Measurements from ENCODE around the gene LCN6. TPM values are rescaled to one million over a fixed set of nuclear protein-coding genes. Genes with fewer than 3 reads are reported as not detected.

The LCN6 gene
- total RNA-seq, 4 donors from 2014 or later = 14.2 to 70.0 (median 42.9) TPM

DNA sequence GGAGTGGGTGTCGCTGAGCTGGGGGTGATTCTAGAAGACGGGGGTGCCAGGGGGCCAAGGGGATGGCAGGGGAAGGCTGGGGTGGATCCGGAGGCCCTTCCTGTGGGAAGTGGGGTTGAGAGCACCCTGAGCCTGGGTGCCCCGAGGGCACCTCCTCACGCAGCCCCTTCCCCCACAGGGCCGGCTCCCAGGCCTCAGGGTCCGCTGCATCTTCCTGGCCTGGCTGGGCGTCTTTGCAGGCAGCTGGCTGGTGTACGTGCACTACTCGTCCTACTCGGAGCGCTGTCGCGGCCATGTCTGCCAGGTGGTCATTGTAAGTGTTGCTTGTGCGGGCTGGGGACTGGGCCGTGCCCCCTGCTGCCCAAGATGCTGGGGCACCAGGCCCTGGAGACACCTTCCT lies 30.9 kb downstream of the LCN6 start:
- TF ChIP-seq POLR2A (IDR thresholded peaks at IDR 0.05) (no peak), EP300 (IDR thresholded peaks at IDR 0.05) (no peak)
- TF ChIP-seq, protein P1, sequence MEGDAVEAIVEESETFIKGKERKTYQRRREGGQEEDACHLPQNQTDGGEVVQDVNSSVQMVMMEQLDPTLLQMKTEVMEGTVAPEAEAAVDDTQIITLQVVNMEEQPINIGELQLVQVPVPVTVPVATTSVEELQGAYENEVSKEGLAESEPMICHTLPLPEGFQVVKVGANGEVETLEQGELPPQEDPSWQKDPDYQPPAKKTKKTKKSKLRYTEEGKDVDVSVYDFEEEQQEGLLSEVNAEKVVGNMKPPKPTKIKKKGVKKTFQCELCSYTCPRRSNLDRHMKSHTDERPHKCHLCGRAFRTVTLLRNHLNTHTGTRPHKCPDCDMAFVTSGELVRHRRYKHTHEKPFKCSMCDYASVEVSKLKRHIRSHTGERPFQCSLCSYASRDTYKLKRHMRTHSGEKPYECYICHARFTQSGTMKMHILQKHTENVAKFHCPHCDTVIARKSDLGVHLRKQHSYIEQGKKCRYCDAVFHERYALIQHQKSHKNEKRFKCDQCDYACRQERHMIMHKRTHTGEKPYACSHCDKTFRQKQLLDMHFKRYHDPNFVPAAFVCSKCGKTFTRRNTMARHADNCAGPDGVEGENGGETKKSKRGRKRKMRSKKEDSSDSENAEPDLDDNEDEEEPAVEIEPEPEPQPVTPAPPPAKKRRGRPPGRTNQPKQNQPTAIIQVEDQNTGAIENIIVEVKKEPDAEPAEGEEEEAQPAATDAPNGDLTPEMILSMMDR (IDR thresholded peaks at IDR 0.05) = no peak
- H3K36me3 ChIP-seq = peaks cover 0 to 17% (median 0%) of the 10 kb centered on the region in 3 donors
- H3K27ac ChIP-seq = no peak overlapping the region
- WGBS, 2 donors = 84 to 88% methylated on average over 8 to 15 of the region's 16 CpGs
- DNase-seq (ENCODE audit: low spot score in 2 of 2) = no peak
- peaks cover 0 to 40% of the 10 kb centered on the region in 2 donors for H3K27me3 ChIP-seq
- H3K4me1 ChIP-seq = peaks cover 0 to 65% (median 17%) of the 10 kb centered on the region in 4 donors
- no peaks in the 10 kb centered on the region for H3K9me3 ChIP-seq
- H3K4me3 ChIP-seq = no peak overlapping the region

DNA sequence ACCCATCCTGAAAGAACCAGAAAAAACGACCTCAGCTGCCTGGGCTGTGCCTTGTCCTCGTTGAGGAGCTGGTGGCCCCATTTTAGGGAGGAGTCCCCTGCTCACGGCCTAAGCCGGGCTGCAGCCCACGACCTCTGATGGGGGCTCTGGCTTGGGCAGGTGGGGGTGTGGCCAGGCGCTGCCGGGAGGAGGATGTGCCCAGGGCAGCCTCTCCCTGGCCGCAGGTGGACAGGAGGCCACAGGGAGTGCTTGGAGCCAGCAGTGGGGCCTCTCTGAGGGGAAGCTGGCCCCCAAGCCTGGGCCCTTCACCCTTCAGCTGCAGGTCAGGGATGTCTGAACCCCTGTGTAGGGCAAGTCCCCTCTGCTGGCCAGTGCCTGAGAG lies 33.4 kb downstream of the LCN6 start:
- peaks cover 0 to 60% of the 10 kb centered on the region in 2 donors for H3K27me3 ChIP-seq
- no peak overlapping the region for H3K4me3 ChIP-seq
- H3K4me1 ChIP-seq = peaks cover 0 to 52% (median 15%) of the 10 kb centered on the region in 4 donors
- no peaks in the 10 kb centered on the region for H3K9me3 ChIP-seq
- DNase-seq (ENCODE audit: low spot score in 2 of 2) = no peak
- WGBS, 2 donors = 10 to 47% methylated on average over 4 of the region's 8 CpGs
- peak overlapping the region in 1 of 4 donors; percentile 67 for H3K27ac ChIP-seq
- no peak for TF ChIP-seq EP300 (IDR thresholded peaks at IDR 0.05)
- TF ChIP-seq, protein P1 (IDR thresholded peaks at IDR 0.05) = no peak
- TF ChIP-seq POLR2A (IDR thresholded peaks at IDR 0.05) = no peak
- H3K36me3 ChIP-seq = no peaks in the 10 kb centered on the region

DNA sequence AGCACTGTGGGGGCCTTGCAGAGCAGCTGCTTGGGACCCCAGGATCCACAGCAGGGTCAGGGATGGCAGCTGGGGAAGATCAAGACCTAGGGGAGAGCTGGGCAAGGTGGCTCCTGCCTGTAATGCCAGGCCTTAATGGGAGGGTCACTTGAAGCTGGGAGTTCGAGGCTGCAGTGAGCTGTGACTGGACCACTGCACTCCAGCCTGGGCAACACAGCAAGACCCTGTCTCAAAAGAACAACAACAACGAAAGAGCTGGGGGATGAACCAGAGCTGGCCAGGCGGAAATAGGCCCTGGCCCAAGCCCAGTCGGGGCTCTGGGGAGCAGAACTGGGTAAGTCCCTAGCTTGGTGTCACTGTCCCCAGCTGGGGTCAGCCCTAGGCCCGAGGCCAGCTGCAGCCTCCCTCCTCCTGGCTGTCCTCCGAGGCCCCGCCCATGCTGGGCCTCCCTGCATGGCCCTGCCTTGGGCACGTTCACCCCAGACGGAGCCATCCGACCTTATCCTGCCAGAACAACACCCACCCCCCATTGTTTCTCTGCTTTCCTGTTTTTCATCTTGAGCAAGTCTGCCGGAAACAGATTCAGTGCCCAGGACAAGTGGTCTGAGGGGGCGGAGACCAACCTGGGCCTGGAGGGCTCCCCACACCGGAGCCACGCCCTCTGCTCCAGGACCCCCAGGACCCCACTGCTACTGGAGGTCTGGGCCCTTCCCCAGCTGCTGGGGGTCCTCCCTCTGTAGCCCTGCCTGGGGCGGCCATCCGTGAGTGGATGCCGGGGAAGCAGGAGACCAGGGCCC lies 34.0 kb downstream of the LCN6 start:
- H3K9me3 ChIP-seq = no peaks in the 10 kb centered on the region
- no peak for DNase-seq (ENCODE audit: low spot score in 2 of 2)
- peaks cover 0 to 64% of the 10 kb centered on the region in 2 donors for H3K27me3 ChIP-seq
- H3K4me1 ChIP-seq = peaks cover 0 to 46% (median 10%) of the 10 kb centered on the region in 4 donors
- H3K27ac ChIP-seq = peak overlapping the region in 1 of 4 donors; percentile 67
- WGBS, 2 donors = 45 to 52% methylated on average over 17 of the region's 17 CpGs
- TF ChIP-seq EP300 (IDR thresholded peaks at IDR 0.05) (no peak), POLR2A (IDR thresholded peaks at IDR 0.05) (no peak)
- TF ChIP-seq, protein P1 (IDR thresholded peaks at IDR 0.05) = no peak
- no peak overlapping the region for H3K4me3 ChIP-seq
- no peaks in the 10 kb centered on the region for H3K36me3 ChIP-seq

DNA sequence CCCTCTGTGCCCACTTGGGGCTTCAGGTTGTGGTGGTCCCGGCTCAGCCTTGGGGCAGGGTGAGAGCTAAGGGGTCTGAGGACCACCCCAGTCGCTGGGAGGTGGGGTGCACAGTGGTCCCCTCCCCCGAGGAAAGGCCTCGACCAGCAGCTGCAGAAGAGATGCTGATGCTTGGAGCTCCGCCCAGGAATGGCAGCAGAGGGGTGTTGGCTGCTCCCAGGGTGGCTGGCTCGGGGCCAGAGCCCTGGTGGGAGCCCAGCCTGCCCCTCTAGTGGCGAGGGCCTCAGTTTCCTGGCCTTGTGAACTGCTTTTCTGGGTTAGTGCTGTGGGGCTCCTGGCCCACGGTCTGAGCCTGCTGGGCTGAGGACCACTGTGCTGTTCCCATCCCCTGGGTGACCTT lies 34.8 kb downstream of the LCN6 start:
- no peak for DNase-seq (ENCODE audit: low spot score in 2 of 2)
- TF ChIP-seq EP300 (IDR thresholded peaks at IDR 0.05) = no peak
- TF ChIP-seq POLR2A (IDR thresholded peaks at IDR 0.05) = no peak
- TF ChIP-seq, protein P1 (IDR thresholded peaks at IDR 0.05) = no peak
- 58 to 83% methylated on average over 1 to 7 of the region's 8 CpGs for WGBS, 2 donors
- H3K36me3 ChIP-seq = no peaks in the 10 kb centered on the region
- H3K27me3 ChIP-seq = peaks cover 0 to 64% of the 10 kb centered on the region in 2 donors
- peak overlapping the region in 1 of 4 donors; percentile 67 for H3K27ac ChIP-seq
- peak overlapping the region in 1 of 4 donors; percentile 59 for H3K4me3 ChIP-seq
- H3K4me1 ChIP-seq = peaks cover 0 to 39% (median 6%) of the 10 kb centered on the region in 4 donors
- no peaks in the 10 kb centered on the region for H3K9me3 ChIP-seq
